Heart left ventricle (tissue), 16 donors: ENCODE data around the gene APC. TPM values are rescaled to one million over a fixed set of nuclear protein-coding genes. Genes with fewer than 3 reads are reported as not detected.
A peak's percentile ranks its signal among the peaks of the same experiment; 100 is the strongest.

Source experiments
- ATAC-seq, 4 donors: fragments of 200-7000 bp; cut with Tn5 transposase; one replicate each; pipeline ENCODE4 v1.9.1; 2020 to 2022; ENCODE audit warnings: moderate library complexity in 4 of 4, mild to moderate bottlenecking in 3 of 4, moderate number of reproducible peaks in 1 of 4
- DNase-seq, 5 donors: peaks; one replicate each; pipeline ENCODE4 v3.0.0-alpha.2; 2020
- H3K27ac ChIP-seq, 12 donors: fragments of 200-600 bp; sonication (generic) in 4 of 12; one replicate each; pipeline versions ENCODE4 v1.5.0 to v1.8.0; 2016 to 2022; ENCODE audit warnings: mild to moderate bottlenecking in 2 of 12
- H3K27me3 ChIP-seq, 9 donors: fragments of 200-600 bp; sonication (generic) in 2 of 9; one replicate each; pipeline versions ENCODE4 v1.5.1 to v1.8.0; 2016 to 2022; ENCODE audit warnings: mild to moderate bottlenecking in 3 of 9
- H3K36me3 ChIP-seq, 9 donors: fragments of 200-600 bp; sonication (generic) in 2 of 9; one replicate each; pipeline versions ENCODE4 v1.5.0 to v1.8.0; 2018 to 2022; ENCODE audit warnings: mild to moderate bottlenecking in 2 of 9
- H3K4me1 ChIP-seq, 12 donors: fragments of 200-600 bp; sonication (generic) in 4 of 12; one replicate each; pipeline versions ENCODE4 v1.5.0 to v1.8.0; 2016 to 2022; ENCODE audit warnings: mild to moderate bottlenecking in 3 of 12
- H3K4me3 ChIP-seq, 12 donors: fragments of 200-600 bp; sonication (generic) in 4 of 12; one replicate each; pipeline versions ENCODE4 v1.5.0 to v1.8.0; 2017 to 2022; ENCODE audit warnings: mild to moderate bottlenecking in 9 of 12, moderate library complexity in 4 of 12
- H3K9me3 ChIP-seq, 12 donors: fragments of 200-600 bp; sonication (generic) in 4 of 12; one replicate each; pipeline versions ENCODE4 v1.5.0 to v1.8.0; 2016 to 2022; ENCODE audit warnings: mild to moderate bottlenecking in 1 of 12
- POLR2A ChIP-seq, 2 donors: fragments of 450-650 bp; IDR thresholded peaks; one replicate each; pipeline ENCODE4 v1.6.1; 2017; ENCODE audit warnings: antibody characterized with exemption in 2 of 2, mild to moderate bottlenecking in 2 of 2, moderate library complexity in 2 of 2
- WGBS, 4 donors: extraction: QIAGEN DNeasy Blood & Tissue Kit in 2 of 4; methylation state at CpG; one replicate each; pipeline versions ENCODE4 v1.1.5 to v1.1.7; 2013 to 2018; 5-methylcytosine and 5-hydroxymethylcytosine counted together
- intact Hi-C, 10 donors: fragments of 100-400 bp; cut with DNase I; formaldehyde crosslinking; loops; one replicate each; pipeline versions ENCODE4 v1.11.1 to v1.14.2; 2022
- polyA plus RNA-seq, 2 donors: library from polyadenylated mRNA; stranded (reverse); fragments of 200-250 nt; gene quantifications; one replicate each; pipeline ENCODE4 v1.2.3, GENCODE V29; 2013
- total RNA-seq, 9 donors: library from RNA; depleted of rRNA in 2 of 9; stranded (reverse); fragments of >200 nt in 2 of 9; fragmentation: NEBNext Ultra II Directional in 3 of 9; extraction: Animal tissue kit (Norgen Biotek cat#: 25700) in 3 of 9; gene quantifications; one replicate each; pipeline versions ENCODE4 v1.1.0 to v1.2.4, GENCODE V29; 2016 to 2023
- TF ChIP-seq, protein P1 (sequence below), 12 donors: fragments of 200-600 bp; sonication (generic) in 4 of 12; IDR thresholded peaks; one replicate each; pipeline versions ENCODE4 v1.5.0 to v1.8.0; 2018 to 2022; ENCODE audit warnings: antibody characterized with exemption in 12 of 12, mild to moderate bottlenecking in 5 of 12
- donor health status: ischemic (EF 13 %, LVEDD 7.1; RV severe dilation, severe dysfunction).
- donor health status: healthy with polysubstance abuse.
- donor health status: DM: no; HTN: yes; CAD: no.
- donor health status: DM: no; HTN: no; CAD: no.
- donor health status: ischemic (EF 25% LVEDD 6.9; RV normal size, moderate dysfunction).
- donor health status: ischemic (EF 25% LVEDD 5.7; RV mildly dilated, moderate dysfunction).
- donor health status: healthy.
- donor health status: DM: yes; HTN: yes; CAD: no.
- donor health status: ischemic (EF 35%, LVEDD 5.7; RV mildly dilated, moderate dysfunction).
- donor health status: nonischemic (EF 11% LVEDD 7.7; RV severe dilation, severe dysfunction).
- donor health status: DM: yes; HTN: yes; CAD: no.
- donor health status: PGD.
- donor health status: ischemic (EF 29% LVEDD 5.4; RV normal size, mild dysfunction).
- donor health status: nonischemic (EF 23%, LVEDD 6.1; RV moderate dilation, normal function).

Gene APC
- total and polyA plus RNA-seq, 11 donors: 3.8 to 65.3 (median 37.4) TPM

DNA sequence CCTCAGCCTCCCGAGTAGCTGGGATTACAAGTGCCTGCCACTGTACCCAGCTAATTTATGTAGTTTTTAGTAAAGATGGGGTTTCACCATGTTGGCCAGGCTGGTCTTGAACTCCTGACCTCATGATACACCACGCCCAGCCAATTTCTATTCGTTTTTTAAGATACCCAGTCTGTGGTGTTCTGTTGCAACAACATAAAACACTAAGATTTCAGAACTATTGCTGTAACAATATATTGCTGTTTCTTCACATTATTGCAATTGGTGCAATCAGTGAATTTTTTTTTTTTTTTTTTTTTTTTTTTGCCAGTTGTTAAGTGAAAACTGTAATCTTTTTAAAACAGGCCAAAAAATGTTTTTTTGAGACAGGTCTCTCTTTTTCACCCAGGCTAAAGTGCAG, 133.3 kb downstream of the APC start:
- peaks cover 0 to 81% (median 68%) of the 10 kb centered on the region in 9 donors for H3K36me3 ChIP-seq
- H3K4me3 ChIP-seq: no peak overlapping the region
- H3K27me3 ChIP-seq: no peaks in the 10 kb centered on the region
- peaks cover 0 to 10% (median 0%) of the 10 kb centered on the region in 12 donors for H3K4me1 ChIP-seq
- intact Hi-C loops: no loop called here
- TF ChIP-seq, protein P1, sequence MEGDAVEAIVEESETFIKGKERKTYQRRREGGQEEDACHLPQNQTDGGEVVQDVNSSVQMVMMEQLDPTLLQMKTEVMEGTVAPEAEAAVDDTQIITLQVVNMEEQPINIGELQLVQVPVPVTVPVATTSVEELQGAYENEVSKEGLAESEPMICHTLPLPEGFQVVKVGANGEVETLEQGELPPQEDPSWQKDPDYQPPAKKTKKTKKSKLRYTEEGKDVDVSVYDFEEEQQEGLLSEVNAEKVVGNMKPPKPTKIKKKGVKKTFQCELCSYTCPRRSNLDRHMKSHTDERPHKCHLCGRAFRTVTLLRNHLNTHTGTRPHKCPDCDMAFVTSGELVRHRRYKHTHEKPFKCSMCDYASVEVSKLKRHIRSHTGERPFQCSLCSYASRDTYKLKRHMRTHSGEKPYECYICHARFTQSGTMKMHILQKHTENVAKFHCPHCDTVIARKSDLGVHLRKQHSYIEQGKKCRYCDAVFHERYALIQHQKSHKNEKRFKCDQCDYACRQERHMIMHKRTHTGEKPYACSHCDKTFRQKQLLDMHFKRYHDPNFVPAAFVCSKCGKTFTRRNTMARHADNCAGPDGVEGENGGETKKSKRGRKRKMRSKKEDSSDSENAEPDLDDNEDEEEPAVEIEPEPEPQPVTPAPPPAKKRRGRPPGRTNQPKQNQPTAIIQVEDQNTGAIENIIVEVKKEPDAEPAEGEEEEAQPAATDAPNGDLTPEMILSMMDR (IDR thresholded peaks at IDR 0.05): no peak
- TF ChIP-seq POLR2A (IDR thresholded peaks at IDR 0.05): no peak
- no peak for ATAC-seq
- H3K9me3 ChIP-seq: no peaks in the 10 kb centered on the region
- DNase-seq: no peak
- 58 to 78% (median 63%) methylated on average over 3 of the region's 3 CpGs for WGBS, 4 donors
- H3K27ac ChIP-seq: no peak overlapping the region

DNA sequence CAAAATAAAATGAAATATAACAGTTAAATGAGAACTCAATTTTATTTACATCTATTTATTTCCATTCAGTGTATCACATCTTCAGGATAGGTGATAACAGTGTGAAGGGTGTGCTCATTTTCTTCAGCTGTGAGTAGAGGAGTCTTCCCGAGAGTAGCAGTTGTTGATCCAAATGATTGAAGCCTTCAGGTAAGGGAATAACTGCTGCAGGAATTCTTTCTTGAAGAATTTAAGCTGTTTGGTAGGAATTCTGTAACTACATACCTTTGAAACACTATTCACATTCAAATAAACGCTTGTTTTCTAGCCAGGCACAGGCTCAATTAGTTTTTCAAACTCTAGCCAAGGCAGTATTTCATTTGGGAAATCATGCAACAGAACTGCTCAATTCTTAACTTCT, 138.7 kb downstream of the APC start:
- intact Hi-C loops: no loop called here
- 64 to 70% (median 67%) methylated on average over 2 of the region's 2 CpGs for WGBS, 4 donors
- Histone ChIP-seq H3K4me1 (peaks cover 0 to 27% (median 10%) of the 10 kb centered on the region in 12 donors), H3K36me3 (peaks cover 0 to 80% (median 71%) of the 10 kb centered on the region in 9 donors), H3K4me3 (no peak overlapping the region), H3K27ac (no peak overlapping the region), H3K27me3 (no peaks in the 10 kb centered on the region), H3K9me3 (no peaks in the 10 kb centered on the region)
- no peak for DNase-seq
- no peak for ATAC-seq
- TF ChIP-seq, protein P1 (IDR thresholded peaks at IDR 0.05): no peak
- TF ChIP-seq POLR2A (IDR thresholded peaks at IDR 0.05): no peak

DNA sequence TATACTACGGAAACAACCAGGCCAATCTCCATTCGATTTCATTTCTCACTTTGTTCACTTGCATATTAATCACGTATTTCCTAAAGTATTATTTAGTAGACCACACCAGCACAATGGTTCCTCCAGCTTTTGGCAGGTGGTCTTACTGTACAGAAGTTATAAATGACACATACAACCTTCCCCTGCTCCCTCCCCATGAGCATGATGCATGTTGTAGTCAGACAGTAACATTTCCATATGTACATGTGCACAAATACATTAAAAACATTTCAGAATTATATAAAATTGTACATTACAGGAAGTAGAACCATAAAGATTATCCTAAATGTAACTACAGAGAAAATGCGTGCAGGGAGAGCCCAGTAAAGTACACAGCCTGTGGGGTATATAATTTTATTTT, 140.4 kb downstream of the APC start:
- Histone ChIP-seq H3K27ac (peak overlapping the region in 1 of 12 donors; percentile 22), H3K4me1 (peaks cover 0 to 30% (median 12%) of the 10 kb centered on the region in 12 donors), H3K9me3 (no peaks in the 10 kb centered on the region), H3K4me3 (no peak overlapping the region), H3K36me3 (peaks cover 0 to 88% (median 81%) of the 10 kb centered on the region in 9 donors), H3K27me3 (no peaks in the 10 kb centered on the region)
- no peak for ATAC-seq
- 65 to 77% (median 67%) methylated on average over 4 of the region's 4 CpGs for WGBS, 4 donors
- DNase-seq: no peak
- intact Hi-C loops: no loop called here
- TF ChIP-seq POLR2A (IDR thresholded peaks at IDR 0.05): no peak
- TF ChIP-seq, protein P1 (IDR thresholded peaks at IDR 0.05): no peak

DNA sequence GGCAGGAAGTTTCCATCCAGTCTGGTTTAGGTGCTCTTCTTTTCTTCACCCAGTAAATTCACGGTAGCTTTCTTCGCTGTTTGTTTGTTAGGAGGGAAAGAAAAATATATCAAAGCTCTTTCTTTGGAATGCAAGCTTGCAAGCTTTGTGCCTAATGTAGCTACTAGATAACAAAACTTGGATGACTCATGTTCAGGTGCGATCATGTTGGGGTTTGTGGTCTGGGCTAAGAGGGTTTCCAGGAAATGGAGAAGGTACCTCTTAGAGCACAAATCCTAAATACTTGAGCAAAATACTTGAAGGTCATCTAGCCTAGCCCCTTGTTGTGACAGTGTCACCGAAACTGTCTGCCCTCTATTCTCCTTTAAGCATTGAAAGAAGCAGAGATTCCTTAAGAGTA, 141.1 kb downstream of the APC start:
- ATAC-seq (no peak), DNase-seq (no peak)
- no peak for TF ChIP-seq POLR2A (IDR thresholded peaks at IDR 0.05)
- TF ChIP-seq, protein P1 (IDR thresholded peaks at IDR 0.05): no peak
- Histone ChIP-seq H3K9me3 (no peaks in the 10 kb centered on the region), H3K4me3 (no peak overlapping the region), H3K36me3 (peaks cover 0 to 94% (median 85%) of the 10 kb centered on the region in 9 donors), H3K27ac (peak overlapping the region in 3 of 12 donors; percentile 5 to 37 (median 22)), H3K4me1 (peaks cover 0 to 34% (median 16%) of the 10 kb centered on the region in 12 donors), H3K27me3 (no peaks in the 10 kb centered on the region)
- intact Hi-C loops: no loop called here
- WGBS, 4 donors: 51 to 64% (median 60%) methylated on average over 4 of the region's 4 CpGs
